SK-N-SH (cell line): Measurements from ENCODE around the gene CDC27. TPM values are rescaled to one million over a fixed set of nuclear protein-coding genes. Genes with fewer than 3 reads are reported as not detected.

Experiments used
- CTCF ChIA-PET: fragments of 300-600, 350-600 bp; formaldehyde crosslinking; extraction: SDS; loops from one replicate; lab custom pipeline; 2021; lab: Yijun Ruan, JAX
- POLR2A ChIA-PET: fragments of 350-600 bp; sonication (Branson Sonifier 250); formaldehyde crosslinking; extraction: SDS; loops from one replicate; lab custom pipeline; 2020; ENCODE audit warnings: antibody characterized with exemption, inconsistent platforms; lab: Yijun Ruan, JAX
- DNase-seq: peaks from one replicate; pipeline ENCODE4 v3.0.0; 2012
- H2AFZ ChIP-seq: fragments of 200-600 bp; sonication (generic); 2 replicates; pipeline ENCODE4 v1.8.1; 2016; ENCODE audit warnings: antibody characterized with exemption, mild to moderate bottlenecking, low read depth
- H3F3A ChIP-seq: fragments of 200-600 bp; sonication (generic); replicated peaks from 2 replicates; pipeline ENCODE3; 2016; ENCODE audit warnings: antibody characterized with exemption, mild to moderate bottlenecking; ENCODE audit not compliant: insufficient read depth
- H3K27ac ChIP-seq, 2 experiments: fragments of 200-500 bp in 1 of 2; fragments of 200-600 bp in 1 of 2; sonication (Bioruptor generic) in 1 of 2; sonication (generic), shearing (Covaris generic) in 1 of 2; 2 replicates each; pipeline versions ENCODE4 v1.5.1 to v1.6.1; 2014 to 2016; ENCODE audit warnings: low read depth in 2 of 2, inconsistent platforms in 1 of 2, low read length in 1 of 2, mild to moderate bottlenecking in 1 of 2, mixed read lengths in 1 of 2
- H3K27me3 ChIP-seq: fragments of 200-600 bp; sonication (generic), shearing (Covaris generic); 2 replicates; pipeline ENCODE4 v1.6.1; 2016; ENCODE audit warnings: mixed run types; ENCODE audit not compliant: insufficient read depth
- H3K36me3 ChIP-seq, 2 experiments: fragments of 200-500 bp in 1 of 2; fragments of 200-600 bp in 1 of 2; sonication (Bioruptor generic) in 1 of 2; sonication (generic) in 1 of 2; replicated peaks in 1 of 2; 2 replicates each; pipeline versions ENCODE3 to v1.5.1; 2014 to 2016; ENCODE audit warnings: low read length in 1 of 2, mild to moderate bottlenecking in 1 of 2; ENCODE audit not compliant: insufficient read depth in 2 of 2, control insufficient read depth in 1 of 2
- H3K4me1 ChIP-seq, 2 experiments: fragments of 200-500 bp in 1 of 2; fragments of 200-600 bp in 1 of 2; sonication (Bioruptor generic) in 1 of 2; sonication (generic), shearing (Covaris generic) in 1 of 2; 2 replicates each; pipeline versions ENCODE4 v1.5.1 to v1.6.1; 2014 to 2016; ENCODE audit warnings: low read depth in 1 of 2, low read length in 1 of 2, mixed run types in 1 of 2; ENCODE audit not compliant: insufficient read depth in 2 of 2, control insufficient read depth in 1 of 2
- H3K4me2 ChIP-seq: fragments of 200-600 bp; sonication (generic), shearing (Covaris generic); 2 replicates; pipeline ENCODE4 v1.6.1; 2017; ENCODE audit warnings: mixed run types
- H3K4me3 ChIP-seq, 2 experiments: fragments of 200-500 bp in 1 of 2; fragments of 200-600 bp in 1 of 2; sonication (Bioruptor generic) in 1 of 2; sonication (generic), shearing (Covaris generic) in 1 of 2; 2 replicates each; pipeline versions ENCODE4 v1.5.1 to v1.8.1; 2014 to 2016; ENCODE audit warnings: low read depth in 2 of 2, inconsistent platforms in 1 of 2, low read length in 1 of 2, mild to moderate bottlenecking in 1 of 2, mixed read lengths in 1 of 2, moderate library complexity in 1 of 2
- H3K79me2 ChIP-seq: fragments of 200-600 bp; sonication (generic); 2 replicates; pipeline ENCODE4 v1.8.1; 2017; ENCODE audit warnings: mild to moderate bottlenecking; ENCODE audit not compliant: insufficient read depth
- H3K9ac ChIP-seq: fragments of 200-600 bp; sonication (generic); 2 replicates; pipeline ENCODE4 v1.6.1; 2017; ENCODE audit warnings: mixed run types
- H3K9me2 ChIP-seq: fragments of 200-600 bp; sonication (generic); 2 replicates; pipeline ENCODE4 v1.6.1; 2017; ENCODE audit warnings: mixed run types
- H3K9me3 ChIP-seq: fragments of 200-600 bp; sonication (generic); 2 replicates; pipeline ENCODE4 v1.6.1; 2017; ENCODE audit warnings: mixed run types, mild to moderate bottlenecking, moderate library complexity
- H4K20me1 ChIP-seq: fragments of 200-600 bp; sonication (generic); 2 replicates; pipeline ENCODE4 v1.6.1; 2017; ENCODE audit warnings: mild to moderate bottlenecking, mixed run types; ENCODE audit not compliant: insufficient read depth
- CHD2 ChIP-seq: fragments of 150-350 bp; IDR thresholded peaks from 2 replicates; pipeline ENCODE4 v1.6.1; 2018; ENCODE audit warnings: low read length; ENCODE audit not compliant: partially characterized antibody
- ELF1 ChIP-seq: IDR thresholded peaks from 2 replicates; pipeline ENCODE4 v1.4.0; 2012
- EP300 ChIP-seq, 2 experiments: IDR thresholded peaks; 2 replicates each; pipeline versions ENCODE4 v1.4.0 to v1.6.1; 2012; ENCODE audit warnings: borderline replicate concordance in 1 of 2, low read depth in 1 of 2, low read length in 1 of 2
- FOSL2 ChIP-seq: IDR thresholded peaks from 2 replicates; pipeline ENCODE4 v1.4.0; 2012; ENCODE audit warnings: low read depth, mild to moderate bottlenecking, moderate library complexity, borderline replicate concordance
- NFIC ChIP-seq: IDR thresholded peaks from 2 replicates; pipeline ENCODE4 v1.4.0; 2012; ENCODE audit warnings: borderline replicate concordance
- RFX5 ChIP-seq: IDR thresholded peaks from 2 replicates; pipeline ENCODE4 v1.6.1; 2012; ENCODE audit warnings: mild to moderate bottlenecking, improper control_type of control experiment, low read length
- SMC3 ChIP-seq: IDR thresholded peaks from 2 replicates; pipeline ENCODE4 v1.6.1; 2012; ENCODE audit warnings: low read depth, low read length, improper control_type of control experiment
- TEAD4 ChIP-seq: IDR thresholded peaks from 2 replicates; pipeline ENCODE4 v1.4.0; 2012; ENCODE audit warnings: mild to moderate bottlenecking, borderline replicate concordance; ENCODE audit not compliant: insufficient read depth
- WGBS: methylation state at CpG from one replicate; pipeline ENCODE4 v1.1.6; 2017; ENCODE audit warnings: low lambda C conversion rate; 5-methylcytosine and 5-hydroxymethylcytosine counted together
- polyA plus RNA-seq, 3 experiments: library from polyadenylated mRNA; depleted of rRNA; stranded (reverse); fragments of >200 nt; gene quantifications; 2 replicates each; pipeline ENCODE4 v1.2.3, GENCODE V29; 2012
- TF ChIP-seq, protein P1 (sequence below): IDR thresholded peaks from 2 replicates; pipeline ENCODE4 v1.4.0; 2012; ENCODE audit warnings: low read depth
- TF ChIP-seq, protein P2 (sequence below): IDR thresholded peaks from 2 replicates; pipeline ENCODE4 v1.4.0; 2012; ENCODE audit warnings: low read depth, borderline replicate concordance
- TF ChIP-seq, protein P3 (sequence below): IDR thresholded peaks from 2 replicates; pipeline ENCODE4; 2012
- TF ChIP-seq, protein P4 (sequence below): fragments of 200-600 bp; sonication (generic); IDR thresholded peaks from 2 replicates; pipeline ENCODE4 v1.6.1; 2017; ENCODE audit warnings: antibody characterized with exemption, mild to moderate bottlenecking, moderate library complexity

CDC27 gene
- polyA plus RNA-seq, 1 of the 3 experiments (the other 2 are of a cell fraction), result 44.3 TPM

DNA sequence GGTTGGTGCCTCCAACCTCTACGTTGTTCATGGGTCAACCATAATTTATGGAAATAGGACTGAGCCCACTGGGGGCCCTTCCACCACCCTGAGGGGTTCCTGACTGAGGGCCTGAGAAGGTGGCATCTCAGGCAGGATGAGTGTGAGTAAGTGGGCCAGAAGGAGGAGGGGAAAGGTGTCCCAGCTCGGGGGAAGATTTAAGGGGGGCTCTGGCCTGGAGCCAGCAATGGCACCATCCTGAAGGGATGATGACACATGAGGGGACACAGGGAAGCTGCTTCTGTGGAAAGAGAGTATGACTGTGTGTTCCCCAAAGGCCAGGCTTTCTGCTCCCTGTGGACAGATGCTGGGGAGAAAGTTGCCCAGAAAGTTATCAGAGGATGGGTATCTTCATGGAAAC lies 38.8 kb upstream of the CDC27 start:
- 59% methylated on average over 2 of the region's 2 CpGs for WGBS
- Histone ChIP-seq H3K9ac (no peak overlapping the region), H2AFZ (no peak overlapping the region)

More for the DNA sequence above, 38.8 kb upstream of the CDC27 start:
- Histone ChIP-seq H3K9me3 (no peaks in the 10 kb centered on the region), H3K4me1 (peaks cover 5 to 17% of the 10 kb centered on the region in 2 experiments; a peak in 2 of 4 replicates), H3K27ac (no peak overlapping the region), H3K36me3 (no peaks in the 10 kb centered on the region), H3K27me3 (no peaks in the 10 kb centered on the region), H3F3A (peaks cover 15% of the 10 kb centered on the region), H4K20me1 (no peaks in the 10 kb centered on the region), H3K79me2 (no peaks in the 10 kb centered on the region), H3K4me2 (no peak overlapping the region), H3K4me3 (no peak overlapping the region), H3K9me2 (no peaks in the 10 kb centered on the region)
- TF ChIP-seq TEAD4, result no peak
- no peak for TF ChIP-seq NFIC
- TF ChIP-seq RFX5, result no peak
- TF ChIP-seq, protein P1, sequence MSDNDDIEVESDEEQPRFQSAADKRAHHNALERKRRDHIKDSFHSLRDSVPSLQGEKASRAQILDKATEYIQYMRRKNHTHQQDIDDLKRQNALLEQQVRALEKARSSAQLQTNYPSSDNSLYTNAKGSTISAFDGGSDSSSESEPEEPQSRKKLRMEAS, result no peak
- TF ChIP-seq ELF1, result no peak
- TF ChIP-seq, protein P2, sequence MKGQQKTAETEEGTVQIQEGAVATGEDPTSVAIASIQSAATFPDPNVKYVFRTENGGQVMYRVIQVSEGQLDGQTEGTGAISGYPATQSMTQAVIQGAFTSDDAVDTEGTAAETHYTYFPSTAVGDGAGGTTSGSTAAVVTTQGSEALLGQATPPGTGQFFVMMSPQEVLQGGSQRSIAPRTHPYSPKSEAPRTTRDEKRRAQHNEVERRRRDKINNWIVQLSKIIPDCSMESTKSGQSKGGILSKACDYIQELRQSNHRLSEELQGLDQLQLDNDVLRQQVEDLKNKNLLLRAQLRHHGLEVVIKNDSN, result no peak
- TF ChIP-seq CHD2, result no peak
- TF ChIP-seq FOSL2, result no peak
- TF ChIP-seq, protein P3, sequence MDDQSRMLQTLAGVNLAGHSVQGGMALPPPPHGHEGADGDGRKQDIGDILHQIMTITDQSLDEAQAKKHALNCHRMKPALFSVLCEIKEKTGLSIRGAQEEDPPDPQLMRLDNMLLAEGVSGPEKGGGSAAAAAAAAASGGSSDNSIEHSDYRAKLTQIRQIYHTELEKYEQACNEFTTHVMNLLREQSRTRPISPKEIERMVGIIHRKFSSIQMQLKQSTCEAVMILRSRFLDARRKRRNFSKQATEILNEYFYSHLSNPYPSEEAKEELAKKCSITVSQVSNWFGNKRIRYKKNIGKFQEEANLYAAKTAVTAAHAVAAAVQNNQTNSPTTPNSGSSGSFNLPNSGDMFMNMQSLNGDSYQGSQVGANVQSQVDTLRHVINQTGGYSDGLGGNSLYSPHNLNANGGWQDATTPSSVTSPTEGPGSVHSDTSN, result no peak
- no peak for TF ChIP-seq EP300 (IDR thresholded peaks at IDR 0.05; ENCODE audit: borderline replicate concordance in 1 of 2, low read depth in 1 of 2, low read length in 1 of 2)
- TF ChIP-seq, protein P4, sequence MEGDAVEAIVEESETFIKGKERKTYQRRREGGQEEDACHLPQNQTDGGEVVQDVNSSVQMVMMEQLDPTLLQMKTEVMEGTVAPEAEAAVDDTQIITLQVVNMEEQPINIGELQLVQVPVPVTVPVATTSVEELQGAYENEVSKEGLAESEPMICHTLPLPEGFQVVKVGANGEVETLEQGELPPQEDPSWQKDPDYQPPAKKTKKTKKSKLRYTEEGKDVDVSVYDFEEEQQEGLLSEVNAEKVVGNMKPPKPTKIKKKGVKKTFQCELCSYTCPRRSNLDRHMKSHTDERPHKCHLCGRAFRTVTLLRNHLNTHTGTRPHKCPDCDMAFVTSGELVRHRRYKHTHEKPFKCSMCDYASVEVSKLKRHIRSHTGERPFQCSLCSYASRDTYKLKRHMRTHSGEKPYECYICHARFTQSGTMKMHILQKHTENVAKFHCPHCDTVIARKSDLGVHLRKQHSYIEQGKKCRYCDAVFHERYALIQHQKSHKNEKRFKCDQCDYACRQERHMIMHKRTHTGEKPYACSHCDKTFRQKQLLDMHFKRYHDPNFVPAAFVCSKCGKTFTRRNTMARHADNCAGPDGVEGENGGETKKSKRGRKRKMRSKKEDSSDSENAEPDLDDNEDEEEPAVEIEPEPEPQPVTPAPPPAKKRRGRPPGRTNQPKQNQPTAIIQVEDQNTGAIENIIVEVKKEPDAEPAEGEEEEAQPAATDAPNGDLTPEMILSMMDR, result no peak
- TF ChIP-seq SMC3, result no peak
- no peak for DNase-seq
- ChIA-PET POLR2A (no interaction called here), CTCF (interaction anchor here (3.4 to 7.7 kb wide), 3 partner anchors 8 to 86 kb away, joined by 31 to 279 read pairs (median 34); partner anchors contain the start of gene ITGB3)
